Measurements from ENCODE around the gene GLT1D1.

The GLT1D1 gene

DNA sequence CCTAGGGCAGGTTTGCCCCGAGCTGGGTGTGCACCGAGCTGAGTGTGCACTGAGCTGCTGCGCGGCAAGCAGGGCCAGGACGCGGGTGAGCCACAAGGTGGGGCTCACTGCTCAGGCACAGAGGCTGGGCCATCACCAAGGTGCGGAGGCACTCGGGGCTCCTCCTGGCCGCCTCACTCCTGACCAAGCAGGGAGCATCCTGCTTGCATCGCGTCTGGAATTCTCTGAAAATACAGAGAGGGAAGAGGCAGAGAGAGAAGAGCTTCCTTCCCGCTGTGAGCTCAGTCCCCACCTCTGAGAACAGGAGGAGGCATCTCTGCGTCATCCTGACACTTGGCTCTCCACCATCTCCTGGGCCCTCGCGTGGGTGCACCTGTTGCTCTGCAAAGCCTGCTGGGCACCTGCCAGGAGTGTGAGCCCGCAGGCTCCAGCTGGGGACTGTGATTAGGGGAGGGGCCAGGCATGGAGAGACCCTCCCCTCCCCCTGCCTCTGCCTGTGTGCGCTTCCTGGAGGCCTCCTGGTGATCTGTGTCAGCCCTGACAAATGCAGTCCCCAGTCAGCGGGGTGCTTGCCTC, 116.3 kb downstream of the GLT1D1 start:
- DNase-seq: peak; percentile 34

DNA sequence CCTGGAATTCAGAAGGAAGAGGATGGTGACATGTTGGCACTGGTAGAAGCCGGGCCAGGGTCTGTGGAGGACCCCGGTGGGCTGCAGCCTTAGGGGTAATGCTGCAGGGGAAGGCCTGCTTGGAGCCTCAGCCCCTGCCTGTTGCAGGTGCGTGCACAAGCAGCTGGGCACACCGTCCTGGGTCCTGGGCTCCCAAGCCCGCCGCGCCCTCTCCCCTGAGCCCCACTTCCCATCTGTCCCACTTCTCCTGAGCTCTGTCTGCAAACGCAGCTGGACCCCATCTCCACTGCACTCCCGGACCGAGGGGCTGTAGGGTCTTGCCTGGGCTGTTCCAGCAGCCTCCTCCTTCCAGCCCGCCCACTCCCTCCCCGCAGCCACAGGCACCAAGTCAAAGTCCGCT, 116.8 kb downstream of the GLT1D1 start:
- DNase-seq: no peak

DNA sequence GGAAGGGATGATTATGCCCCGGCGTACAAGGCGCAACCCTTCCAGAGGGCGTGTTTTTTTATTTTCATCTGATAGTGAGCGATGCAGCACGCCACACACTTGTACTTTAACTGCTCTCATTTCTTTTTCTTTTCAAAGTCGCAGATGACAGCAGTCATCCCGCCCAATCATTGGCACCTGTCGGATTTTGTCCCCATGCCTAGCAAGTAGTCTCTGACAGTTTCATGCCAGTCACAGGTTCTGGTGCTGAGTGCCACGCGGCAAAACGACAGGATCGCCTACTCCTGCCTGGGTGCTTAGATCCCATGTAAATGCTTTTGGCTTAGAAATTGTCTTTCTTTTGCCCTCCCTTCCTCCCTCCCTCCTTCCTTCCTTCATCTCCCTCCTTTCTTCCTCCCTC, 117.7 kb downstream of the GLT1D1 start:
- DNase-seq: no peak

DNA sequence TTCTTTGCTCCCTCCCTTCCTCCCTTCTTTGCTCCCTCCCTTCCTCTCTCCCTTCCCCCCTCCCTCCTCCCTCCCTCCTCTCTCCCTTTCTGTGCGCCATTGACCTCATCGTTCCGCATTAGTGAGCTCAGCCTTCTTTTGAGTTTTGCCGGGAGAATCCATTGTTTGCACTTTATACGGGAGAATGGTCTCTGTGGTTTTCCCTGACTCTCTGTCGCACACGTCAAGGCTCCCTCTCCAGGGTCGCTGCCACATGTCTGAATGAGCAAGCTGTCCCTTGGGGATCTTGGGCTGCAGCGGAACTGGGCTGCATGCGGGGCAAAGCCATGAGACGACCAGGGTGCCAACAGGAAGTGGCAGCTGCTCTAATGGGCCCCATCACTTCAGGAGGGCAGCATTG, 118.5 kb downstream of the GLT1D1 start:
- DNase-seq: no peak

DNA sequence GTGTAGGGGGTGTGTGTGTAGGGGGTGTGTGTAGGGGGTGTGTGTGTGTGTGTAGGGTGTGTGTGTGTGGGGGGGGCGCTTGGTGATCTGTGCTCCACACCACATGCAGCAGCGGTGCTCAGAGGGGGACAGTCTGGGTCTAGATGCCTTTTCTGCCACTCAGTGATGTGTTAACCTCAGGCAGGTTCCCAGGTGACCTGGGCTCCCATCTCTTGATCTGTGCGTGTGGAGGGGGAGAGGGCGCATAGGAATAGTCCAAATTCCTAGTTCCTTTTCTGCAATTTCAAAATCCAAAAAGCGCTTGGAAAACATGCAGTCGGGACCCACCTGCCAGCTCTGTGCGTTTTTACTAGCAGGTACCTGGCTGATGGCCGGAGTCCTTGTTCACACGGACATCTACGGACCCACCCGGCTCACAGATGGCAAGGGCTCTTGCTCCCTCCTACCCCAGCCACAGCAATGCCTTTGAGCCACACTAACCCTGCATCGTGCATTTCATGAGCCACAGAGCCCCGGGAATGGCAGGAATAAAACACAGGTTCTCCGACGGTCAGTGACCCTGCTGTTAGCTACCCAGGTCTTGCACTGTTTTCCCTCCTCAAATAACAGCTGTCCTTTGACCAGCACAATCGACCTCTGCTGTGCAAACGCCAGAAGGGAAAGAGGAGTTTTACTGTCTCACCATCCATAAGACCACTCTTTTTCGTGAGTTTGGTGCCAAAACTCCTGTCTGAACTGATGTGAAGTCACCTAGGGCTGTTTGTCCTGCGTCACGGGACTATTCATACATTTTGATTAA, 120.8 kb downstream of the GLT1D1 start:
- no peak for DNase-seq

DNA sequence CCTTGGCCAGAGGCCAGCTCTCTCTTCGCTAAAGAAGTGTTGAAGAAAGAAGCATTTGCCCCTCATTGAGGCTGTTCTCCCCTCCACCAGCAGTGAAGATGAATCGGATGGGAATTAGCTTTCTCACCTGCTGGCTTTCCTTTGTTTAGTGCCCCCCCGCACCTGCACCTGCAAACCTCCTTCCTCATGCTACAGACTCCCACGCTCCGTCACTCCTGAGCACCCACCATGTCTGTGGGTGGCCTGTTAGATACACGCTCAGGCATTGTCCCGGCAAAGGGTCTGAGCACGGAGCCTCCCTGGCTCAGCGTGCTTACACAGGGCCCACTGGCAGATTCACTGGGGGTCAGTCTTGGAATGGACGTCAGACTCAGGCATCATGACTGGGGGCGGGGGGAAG, 121.6 kb downstream of the GLT1D1 start:
- DNase-seq: no peak

DNA sequence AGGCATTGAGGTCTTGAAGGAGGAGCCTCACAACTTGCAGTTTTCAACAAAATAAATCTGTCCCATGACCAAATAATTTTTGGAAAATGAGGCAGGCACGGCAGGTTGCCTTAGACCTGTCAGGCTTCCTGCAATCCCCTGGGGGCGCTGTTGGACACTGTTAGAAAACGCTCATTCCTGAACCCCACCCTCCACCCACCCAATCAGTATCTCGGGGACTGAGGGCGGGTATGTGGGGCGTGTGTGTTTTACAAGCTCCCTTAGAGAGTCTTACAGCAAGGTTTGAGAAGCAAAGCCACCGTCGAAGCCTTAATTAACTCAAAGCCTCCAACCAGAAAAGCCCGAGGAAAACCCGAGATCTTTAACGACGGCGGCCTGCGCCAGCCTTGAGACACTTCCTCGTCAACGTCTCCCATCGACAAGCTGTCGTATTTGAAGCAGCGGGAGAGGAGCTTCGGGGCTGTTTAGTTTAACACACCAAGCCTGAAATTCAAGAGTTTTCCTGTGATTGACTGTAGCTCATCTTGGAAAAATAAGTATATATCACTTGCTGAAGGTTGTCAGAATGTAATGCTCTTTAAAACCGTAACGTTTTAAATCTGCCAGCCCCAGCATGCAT, 123.0 kb downstream of the GLT1D1 start:
- peak; percentile 41 for DNase-seq

DNA sequence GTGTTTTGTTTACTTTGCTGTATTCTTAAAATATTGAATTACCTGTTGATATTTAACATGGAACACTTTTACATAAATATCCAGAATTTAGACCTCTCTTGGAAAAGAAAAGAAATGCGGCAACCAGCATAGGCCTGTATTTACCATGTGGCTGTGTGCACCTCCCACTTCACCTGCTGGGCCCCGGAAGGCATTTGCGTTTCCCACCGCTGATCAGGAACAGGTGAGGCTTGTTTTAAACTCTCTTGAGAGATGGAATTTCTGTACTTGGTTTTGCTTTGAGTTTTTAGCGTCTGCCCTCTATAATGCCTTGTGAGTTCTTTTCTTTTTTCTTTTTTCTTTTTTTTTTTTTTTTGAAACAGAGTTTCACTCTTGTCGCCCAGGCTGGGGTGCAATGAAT, 124.2 kb downstream of the GLT1D1 start:
- no peak for DNase-seq

DNA sequence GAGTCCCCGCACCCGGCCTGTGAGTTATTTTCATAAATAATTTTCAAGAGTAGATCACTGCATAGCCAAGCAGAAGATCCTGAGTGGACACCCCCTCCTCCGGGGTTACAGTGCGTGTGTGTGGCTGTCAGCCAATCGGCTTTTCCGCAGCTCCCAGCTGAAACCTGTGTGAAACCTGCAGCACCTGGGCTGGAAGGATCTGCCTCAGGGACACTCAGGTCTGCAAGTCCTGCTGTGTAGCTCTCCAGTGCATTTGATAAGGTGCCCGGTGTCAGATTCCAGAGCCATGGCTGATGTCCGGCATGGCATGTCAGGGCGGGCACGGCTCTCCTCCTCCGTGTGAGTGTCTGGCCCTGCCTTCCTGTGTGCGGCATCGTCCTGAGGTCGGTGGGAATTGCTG, 124.8 kb downstream of the GLT1D1 start:
- DNase-seq: no peak

DNA sequence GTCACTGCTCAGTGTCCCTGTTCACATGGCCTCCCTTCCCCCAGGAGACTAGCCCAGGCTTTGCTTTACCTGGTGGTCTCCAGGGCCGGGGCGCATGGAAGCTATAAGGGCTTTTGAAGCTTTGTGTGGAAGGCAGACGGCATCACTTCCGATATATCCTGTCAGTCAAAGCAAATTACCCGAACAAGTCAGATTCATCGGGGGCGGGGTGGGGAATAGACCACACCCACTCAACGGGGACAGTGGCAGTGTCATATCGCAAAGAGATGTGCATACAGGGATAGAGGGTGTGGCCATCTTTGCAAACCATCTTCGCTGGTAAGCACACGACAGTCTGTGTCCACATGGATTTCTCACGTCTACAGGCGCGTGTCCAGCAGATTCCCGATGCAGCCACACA, 127.3 kb downstream of the GLT1D1 start:
- DNase-seq: no peak

DNA sequence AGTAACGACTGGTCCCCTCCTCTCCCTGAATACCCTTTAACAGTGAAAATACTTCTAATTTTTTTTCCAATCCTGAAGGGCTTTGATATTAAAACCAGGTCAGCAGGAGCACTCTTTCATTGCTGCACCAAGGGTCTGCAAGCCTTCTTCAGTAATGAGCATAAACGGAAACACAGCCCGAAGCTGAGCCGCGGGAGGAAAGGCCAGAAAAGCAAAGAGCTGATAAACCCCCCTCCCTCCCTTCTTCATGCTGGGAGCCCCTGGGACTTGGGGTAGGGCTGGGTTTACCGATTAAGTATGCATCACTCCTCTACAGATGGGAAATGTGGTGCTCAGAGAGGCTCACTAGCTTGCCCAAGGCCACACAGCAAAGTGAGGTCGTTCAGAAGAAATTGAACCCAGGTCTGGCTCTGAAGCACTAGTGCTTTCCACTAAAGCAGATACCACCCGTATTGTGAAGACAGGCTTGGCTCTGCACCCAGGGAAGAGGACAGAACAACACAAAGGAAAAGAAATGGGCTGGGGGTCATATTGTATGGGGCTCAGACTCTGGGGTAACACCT, 128.8 kb downstream of the GLT1D1 start:
- DNase-seq: no peak

DNA sequence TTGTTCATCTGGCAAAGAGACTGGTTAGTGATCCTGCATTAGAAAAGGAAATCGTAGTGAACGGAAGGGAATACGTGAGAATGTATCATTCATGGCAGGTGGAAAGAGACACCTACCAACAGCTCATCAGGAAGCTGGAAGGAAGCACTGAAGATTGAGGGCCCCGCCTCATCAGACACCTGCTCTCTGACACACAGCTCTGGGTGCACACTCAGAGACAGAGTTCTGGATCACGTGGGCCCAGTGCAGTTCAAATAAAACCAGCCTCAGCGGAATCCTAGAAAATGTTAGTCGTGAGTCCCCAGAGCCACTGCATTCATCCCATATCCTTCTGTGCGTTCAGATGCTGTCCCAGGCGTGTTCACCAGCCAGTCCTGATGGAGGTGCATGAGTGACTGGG, 129.7 kb downstream of the GLT1D1 start:
- no peak for DNase-seq

DNA sequence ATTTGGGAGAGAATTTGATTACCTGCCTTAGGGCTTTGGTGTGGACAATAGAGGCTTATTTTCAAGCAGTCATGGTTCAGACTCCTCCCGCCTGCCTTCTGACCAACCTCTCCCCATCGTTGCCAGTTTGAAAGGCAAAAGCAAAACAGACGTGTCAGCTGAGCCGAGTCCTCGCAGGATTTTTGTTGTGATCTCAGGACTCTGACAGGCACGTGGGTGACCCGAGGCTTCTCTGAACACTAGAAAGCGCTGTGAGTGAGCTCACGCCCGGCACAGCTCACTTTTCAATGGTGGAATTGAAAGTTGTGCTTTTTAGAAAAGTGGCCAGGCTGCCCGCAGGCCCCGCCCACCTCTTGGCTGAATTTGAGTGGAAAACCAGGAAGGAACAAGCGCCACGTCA, 130.1 kb downstream of the GLT1D1 start:
- no peak for DNase-seq

DNA sequence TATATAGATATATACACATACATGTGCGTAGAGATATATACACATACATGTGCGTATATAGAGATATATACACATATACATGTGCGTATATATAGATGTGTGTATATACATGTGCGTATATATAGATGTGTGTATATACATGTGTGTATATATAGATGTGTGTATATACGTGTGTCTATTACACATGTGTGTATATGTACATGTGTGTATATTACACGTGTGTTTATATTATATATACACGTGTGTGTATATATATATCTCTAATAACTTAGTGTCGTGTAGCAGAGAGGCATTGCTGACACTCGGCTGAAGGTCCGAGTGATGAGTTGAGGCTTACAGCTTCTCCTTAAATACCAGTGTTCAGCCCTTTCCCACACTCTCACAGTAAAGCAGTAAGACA, 133.7 kb downstream of the GLT1D1 start:
- DNase-seq: no peak

DNA sequence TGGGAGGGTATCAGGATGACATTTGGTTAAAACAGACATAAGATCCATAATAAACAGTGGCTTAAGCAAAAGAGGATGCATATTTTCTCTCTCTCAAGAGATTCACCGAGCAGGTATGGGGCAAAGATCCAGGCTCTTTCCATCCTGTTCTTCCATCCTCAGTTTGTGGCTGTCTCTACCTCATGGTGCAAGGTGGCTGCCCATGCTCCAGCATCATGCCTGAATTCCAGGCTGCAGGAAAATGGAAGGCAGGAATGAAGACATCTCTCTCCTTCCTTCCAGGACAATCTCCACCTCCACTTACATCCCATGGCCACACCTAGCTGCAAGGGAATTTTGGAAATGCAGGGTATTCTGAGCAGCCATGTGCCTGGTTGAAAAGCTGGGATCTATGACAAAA, 136.0 kb downstream of the GLT1D1 start:
- DNase-seq: no peak

DNA sequence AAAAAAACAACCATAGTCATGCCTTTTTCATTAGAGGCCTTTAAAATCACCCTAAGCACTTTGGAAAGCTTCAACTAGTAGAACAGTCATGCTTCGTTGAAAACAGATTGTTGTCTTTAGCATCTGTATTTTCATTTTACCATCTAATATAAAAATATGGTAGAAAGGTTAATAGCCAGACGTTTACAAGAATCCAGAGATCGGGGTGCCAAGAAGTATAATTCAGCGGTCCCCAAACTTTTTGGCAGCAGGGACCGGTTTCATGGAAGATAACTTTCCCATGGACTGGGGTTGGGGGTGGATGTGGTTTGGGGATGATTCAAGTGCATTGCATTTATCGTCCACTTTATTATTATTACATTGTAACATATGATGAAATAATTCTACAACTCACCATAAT, 138.4 kb downstream of the GLT1D1 start:
- no peak for DNase-seq

DNA sequence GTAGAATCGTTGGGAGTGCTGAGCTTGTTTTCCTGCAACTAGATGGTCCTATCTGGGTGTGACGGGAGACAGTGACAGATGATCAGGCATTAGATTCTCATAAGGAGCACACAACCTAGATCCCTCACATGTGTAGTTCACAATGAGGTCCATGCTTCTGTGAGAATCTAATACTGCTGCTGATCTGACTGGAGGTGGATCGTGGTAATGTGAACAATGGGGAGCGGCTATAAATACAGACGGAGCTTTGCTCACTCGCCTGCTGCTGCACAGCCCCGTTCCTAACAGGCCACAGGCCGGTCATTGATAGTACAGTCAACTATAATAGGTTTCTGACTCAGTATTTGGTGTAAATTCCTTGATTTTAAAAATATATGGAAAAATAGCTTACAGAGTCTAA, 138.8 kb downstream of the GLT1D1 start:
- DNase-seq: no peak

DNA sequence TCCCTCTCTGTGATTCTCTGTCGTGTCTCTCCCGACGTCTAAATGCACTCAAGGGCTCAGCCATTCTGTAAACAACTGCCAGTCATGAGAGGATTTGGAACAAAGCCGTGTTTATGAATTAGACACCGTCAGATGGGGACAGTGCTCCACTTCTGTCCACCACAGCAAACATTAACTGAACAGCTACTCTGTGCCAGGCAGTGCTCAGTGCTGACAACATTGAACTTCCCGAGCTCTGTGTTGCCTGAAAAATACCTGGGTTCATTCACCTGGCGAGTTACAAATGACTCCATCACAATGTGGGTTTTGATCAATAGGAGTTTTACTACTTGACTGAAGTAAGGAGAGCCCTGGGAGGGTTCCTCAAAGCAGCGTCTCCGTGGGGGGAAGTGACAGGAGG, 139.3 kb downstream of the GLT1D1 start:
- no peak for DNase-seq

DNA sequence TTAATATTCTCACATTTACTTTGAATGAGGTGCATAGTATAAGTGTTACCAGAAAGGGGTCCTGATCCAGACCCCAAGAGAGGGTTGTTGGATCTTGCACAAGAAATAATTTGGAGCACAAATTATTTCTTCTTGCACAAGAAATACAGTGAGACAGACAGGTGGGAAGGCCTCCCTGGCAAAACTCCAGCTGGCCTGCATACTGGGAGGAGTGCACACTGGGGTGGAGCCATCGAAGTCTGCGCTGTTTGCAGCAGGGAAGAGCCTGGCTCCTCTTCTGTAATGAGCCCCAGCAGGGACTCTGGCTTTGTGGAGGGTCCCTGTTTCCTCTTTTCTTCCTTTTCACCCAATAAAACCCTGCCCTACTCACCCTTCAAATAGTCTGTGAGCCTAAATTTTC, 141.6 kb downstream of the GLT1D1 start:
- no peak for DNase-seq

DNA sequence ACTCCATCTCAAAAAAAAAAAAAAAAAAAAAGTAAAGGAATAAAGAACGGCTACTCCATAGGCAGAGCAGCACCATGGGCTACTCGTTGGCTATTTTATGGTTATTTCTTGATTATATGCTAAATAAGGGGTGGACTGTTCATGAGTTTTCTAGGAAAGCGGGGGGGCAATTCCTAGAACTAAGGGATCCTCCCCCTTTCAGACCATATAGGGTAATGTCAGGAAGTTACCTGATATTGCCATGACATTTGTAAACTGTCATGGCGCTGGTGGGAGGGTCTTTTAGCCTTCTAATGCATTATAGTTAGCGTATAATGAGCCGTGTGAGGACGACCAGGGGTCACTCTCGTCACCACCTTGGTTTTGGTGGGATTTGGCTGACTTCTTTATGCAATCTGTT, 142.3 kb downstream of the GLT1D1 start:
- no peak for DNase-seq

DNA sequence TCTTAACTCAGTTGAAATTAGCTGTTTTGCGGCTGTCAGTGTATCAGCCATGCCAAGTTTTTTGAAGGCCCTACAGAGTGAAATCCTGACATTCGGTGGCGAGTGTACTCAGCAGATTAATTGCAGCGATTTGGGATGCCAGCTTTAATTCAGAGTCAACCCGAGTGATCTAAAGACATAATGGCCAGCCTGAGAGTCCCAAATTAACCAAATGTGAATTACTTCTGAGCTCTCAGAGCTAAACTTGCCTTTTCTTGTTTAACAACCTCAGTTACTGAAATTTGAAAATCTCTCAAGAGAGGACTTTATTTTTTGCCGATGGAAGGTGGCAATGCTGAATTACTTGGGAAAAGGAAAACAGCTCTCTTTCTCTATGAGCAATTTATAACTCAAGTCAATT, 148.5 kb downstream of the GLT1D1 start:
- DNase-seq: no peak

DNA sequence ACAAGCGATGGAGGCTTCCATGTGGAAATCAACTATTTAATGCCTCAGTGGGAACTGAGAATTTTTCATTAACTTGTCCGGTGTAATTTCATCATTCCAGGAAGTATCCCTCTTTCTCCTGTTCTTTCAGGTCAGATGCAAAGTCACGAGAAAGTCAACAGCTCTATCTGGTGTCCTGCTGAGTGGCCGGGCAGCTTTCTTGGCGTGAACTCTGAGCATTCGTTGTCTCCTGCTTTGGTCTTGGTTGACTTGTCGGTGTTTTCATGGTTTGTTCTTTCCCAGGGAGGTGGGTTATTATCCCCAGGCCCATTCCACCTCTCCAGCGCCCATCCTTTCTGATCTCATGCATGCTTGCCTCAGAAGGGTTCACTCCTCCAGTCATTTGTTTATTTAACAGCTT, 149.1 kb downstream of the GLT1D1 start:
- DNase-seq: no peak

DNA sequence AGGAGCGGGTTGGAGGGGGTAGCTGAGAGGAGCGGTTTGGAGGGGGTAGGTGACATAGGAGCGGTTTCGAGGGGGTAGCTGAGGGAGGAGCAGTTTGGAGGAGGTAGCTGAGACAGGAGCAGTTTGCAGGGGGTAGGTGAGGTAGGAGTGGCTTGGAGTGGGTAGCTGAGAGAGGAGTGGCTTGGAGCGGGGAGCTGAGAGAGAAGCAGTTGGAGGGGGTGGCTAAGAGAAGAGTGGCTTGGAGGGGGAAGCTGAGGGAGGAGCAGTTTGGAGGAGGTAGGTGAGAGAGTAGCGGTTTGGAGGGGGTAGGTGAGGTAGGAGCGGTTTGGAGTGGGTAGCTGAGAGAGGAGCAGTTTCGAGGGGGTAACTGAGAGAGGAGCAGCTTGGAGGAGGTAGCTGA, 152.1 kb downstream of the GLT1D1 start:
- no peak for DNase-seq

DNA sequence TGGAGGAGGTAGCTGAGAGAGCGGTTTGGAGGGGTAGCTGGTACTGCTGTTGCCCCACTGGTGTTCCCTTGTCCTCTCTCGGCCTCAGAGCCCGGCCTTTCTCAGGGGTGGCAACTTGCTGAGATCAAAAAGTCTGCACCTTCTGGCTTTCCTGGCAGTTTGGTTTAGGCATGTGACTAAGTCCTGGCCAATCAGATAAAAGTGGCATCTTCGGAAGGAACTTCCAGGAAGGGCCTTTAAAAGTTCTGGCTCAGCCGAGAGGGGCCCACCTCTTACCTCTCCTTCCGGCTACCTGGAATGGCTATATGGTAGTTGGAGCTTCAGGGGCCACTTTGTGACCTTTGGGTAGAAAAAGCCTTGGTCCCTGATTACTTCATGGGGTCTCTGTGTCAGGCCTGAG, 152.6 kb downstream of the GLT1D1 start:
- DNase-seq: no peak
